IPS DF 6.9 (cell line): ENCODE data around the gene TEX53.
A peak's percentile ranks its signal among the peaks of the same experiment; 100 is the strongest.

Experiments
- DNase-seq: peaks from one replicate; pipeline ENCODE4 v3.0.0-alpha.2; 2013; ENCODE audit warnings: low read depth, low spot score
- H3K27ac ChIP-seq: one replicate; pipeline ENCODE4 v1.5.1; 2013; ENCODE audit warnings: low read length, control low read depth
- H3K27me3 ChIP-seq: 2 replicates; pipeline ENCODE4 v1.6.1; 2013; ENCODE audit warnings: mild to moderate bottlenecking, low read length; ENCODE audit not compliant: control insufficient read depth, insufficient read depth
- H3K36me3 ChIP-seq: 2 replicates; pipeline ENCODE4 v1.6.1; 2013; ENCODE audit warnings: low read length; ENCODE audit not compliant: control insufficient read depth, insufficient read depth
- H3K4me1 ChIP-seq: 2 replicates; pipeline ENCODE4 v1.6.1; 2013; ENCODE audit warnings: low read length; ENCODE audit not compliant: control insufficient read depth, insufficient read depth
- H3K4me3 ChIP-seq: 2 replicates; pipeline ENCODE4 v1.5.1; 2013; ENCODE audit warnings: mild to moderate bottlenecking, low read length
- H3K9me3 ChIP-seq: 2 replicates; pipeline ENCODE4 v1.6.1; 2013; ENCODE audit warnings: low read length, inconsistent platforms; ENCODE audit not compliant: control insufficient read depth, insufficient read depth
- WGBS: extraction: QIAGEN DNeasy Blood & Tissue Kit; methylation state at CpG from one replicate; pipeline ENCODE4 v1.1.7; 2013; ENCODE audit warnings: mixed read lengths, missing lambda C conversion rate; ENCODE audit not compliant: insufficient read length, insufficient coverage; 5-methylcytosine and 5-hydroxymethylcytosine counted together

Gene TEX53

GRCh38 chr9:114691046-114691955, 33.7 kb upstream of the TEX53 start:
- WGBS, result no CpG with 5 or more reads among the region's 11 CpGs
- Histone ChIP-seq H3K27ac (no peak overlapping the region), H3K4me3 (no peak overlapping the region), H3K27me3 (no peaks in the 10 kb centered on the region), H3K36me3 (no peaks in the 10 kb centered on the region), H3K4me1 (no peaks in the 10 kb centered on the region), H3K9me3 (no peaks in the 10 kb centered on the region)
- DNase-seq, result no peak

GRCh38 chr9:114690308-114690707, 32.7 kb upstream of the TEX53 start:
- Histone ChIP-seq H3K4me1 (no peaks in the 10 kb centered on the region), H3K9me3 (no peaks in the 10 kb centered on the region), H3K36me3 (no peaks in the 10 kb centered on the region), H3K27me3 (no peaks in the 10 kb centered on the region), H3K27ac (no peak overlapping the region), H3K4me3 (no peak overlapping the region)
- WGBS, result no CpG with 5 or more reads among the region's 4 CpGs
- no peak for DNase-seq

GRCh38 chr9:114689813-114690212, 32.2 kb upstream of the TEX53 start:
- Histone ChIP-seq H3K36me3 (no peaks in the 10 kb centered on the region), H3K4me3 (no peak overlapping the region), H3K27ac (no peak overlapping the region), H3K4me1 (no peaks in the 10 kb centered on the region), H3K9me3 (no peaks in the 10 kb centered on the region), H3K27me3 (no peaks in the 10 kb centered on the region)
- no peak for DNase-seq
- WGBS, result no CpG with 5 or more reads among the region's 7 CpGs

- no peak overlapping the region for H3K4me3 ChIP-seq
- no peaks in the 10 kb centered on the region for H3K9me3 ChIP-seq
- H3K4me1 ChIP-seq, result no peaks in the 10 kb centered on the region
- H3K27ac ChIP-seq, result no peak overlapping the region
- H3K27me3 ChIP-seq, result no peaks in the 10 kb centered on the region
- DNase-seq, result no peak
- no CpG with 5 or more reads among the region's 3 CpGs for WGBS
- no peaks in the 10 kb centered on the region for H3K36me3 ChIP-seq
Measured at GRCh38 chr9:114688909-114689610, 31.5 kb upstream of the TEX53 start.

- H3K9me3 ChIP-seq, result no peaks in the 10 kb centered on the region
Measured at GRCh38 chr9:114688379-114688778, 30.8 kb upstream of the TEX53 start.

GRCh38 chr9:114687034-114687433, 29.4 kb upstream of the TEX53 start:
- no peak for DNase-seq
- no peak overlapping the region for H3K4me3 ChIP-seq
- no peak overlapping the region for H3K27ac ChIP-seq
- H3K9me3 ChIP-seq, result no peaks in the 10 kb centered on the region
- no peaks in the 10 kb centered on the region for H3K27me3 ChIP-seq
- H3K4me1 ChIP-seq, result no peaks in the 10 kb centered on the region
- H3K36me3 ChIP-seq, result no peaks in the 10 kb centered on the region

More at GRCh38 chr9:114688379-114688778, 30.8 kb upstream of the TEX53 start:
- no CpG with 5 or more reads among the region's 4 CpGs for WGBS
- Histone ChIP-seq H3K4me3 (no peak overlapping the region), H3K27ac (no peak overlapping the region), H3K36me3 (no peaks in the 10 kb centered on the region), H3K4me1 (no peaks in the 10 kb centered on the region), H3K27me3 (no peaks in the 10 kb centered on the region)
- DNase-seq, result no peak

- Histone ChIP-seq H3K27ac (no peak overlapping the region), H3K27me3 (no peaks in the 10 kb centered on the region), H3K4me3 (no peak overlapping the region), H3K4me1 (no peaks in the 10 kb centered on the region), H3K36me3 (no peaks in the 10 kb centered on the region), H3K9me3 (no peaks in the 10 kb centered on the region)
- no peak for DNase-seq
- WGBS, result no CpG with 5 or more reads among the region's 5 CpGs
Measured at GRCh38 chr9:114685951-114686350, 28.3 kb upstream of the TEX53 start.

GRCh38 chr9:114684036-114684435, 26.4 kb upstream of the TEX53 start:
- Histone ChIP-seq H3K27ac (no peak overlapping the region), H3K9me3 (no peaks in the 10 kb centered on the region), H3K4me3 (no peak overlapping the region), H3K36me3 (no peaks in the 10 kb centered on the region), H3K27me3 (no peaks in the 10 kb centered on the region), H3K4me1 (no peaks in the 10 kb centered on the region)
- WGBS, result no CpG with 5 or more reads among the region's 6 CpGs
- DNase-seq, result no peak

GRCh38 chr9:114682846-114683245, 25.2 kb upstream of the TEX53 start:
- WGBS, result no CpG with 5 or more reads among the region's 3 CpGs
- DNase-seq, result no peak
- H3K4me1 ChIP-seq, result no peaks in the 10 kb centered on the region
- H3K27ac ChIP-seq, result no peak overlapping the region
- H3K27me3 ChIP-seq, result no peaks in the 10 kb centered on the region
- no peaks in the 10 kb centered on the region for H3K36me3 ChIP-seq
- no peaks in the 10 kb centered on the region for H3K9me3 ChIP-seq
- no peak overlapping the region for H3K4me3 ChIP-seq

GRCh38 chr9:114681594-114682332, 24.2 kb upstream of the TEX53 start, which contains the start of gene TEX48:
Gene TEX48 (minus strand): TSS chr9:114682192. CDS start chr9:114671723, 10,469 bp downstream.
- WGBS, result no CpG with 5 or more reads among the region's 8 CpGs
- DNase-seq, result peak; percentile 71
- Histone ChIP-seq H3K4me3 (no peak within 1 kb of the TSS), H3K4me1 (no peaks in the 10 kb centered on the region), H3K27me3 (no peaks in the 10 kb centered on the region), H3K36me3 (no peaks in the 10 kb centered on the region), H3K27ac (no peak within 1 kb of the TSS), H3K9me3 (no peaks in the 10 kb centered on the region)
